IMR-90 (cell line): ENCODE measurements around the gene IL1B. TPM values are rescaled to one million over a fixed set of nuclear protein-coding genes. Genes with fewer than 3 reads are reported as not detected.

Experiments used
- ATAC-seq: fragments of 200-7000 bp; cut with Tn5 transposase; 2 replicates; pipeline ENCODE4 v1.9.1; 2020; ENCODE audit warnings: low read depth, mild to moderate bottlenecking, moderate library complexity
- BruUV-seq: library from RNA; stranded (reverse); fragments of 400-500 nt; replicated peaks from 2 replicates; lab custom pipeline; 2021; lab: Mats Ljungman, UMichigan
- CTCF ChIA-PET: fragments of 300-600 bp; formaldehyde crosslinking; extraction: SDS; loops from one replicate; lab custom pipeline; 2021; ENCODE audit warnings: antibody characterized with exemption; lab: Yijun Ruan, JAX
- POLR2A ChIA-PET: fragments of 300-600 bp; sonication (Branson Sonifier 250); formaldehyde crosslinking; loops from one replicate; lab custom pipeline; 2022; ENCODE audit warnings: antibody characterized with exemption; ENCODE audit not compliant: unreplicated experiment; lab: Charles Lee
- DNase-seq: peaks from one replicate; pipeline ENCODE4 v3.0.0; 2013
- H2AFZ ChIP-seq: replicated peaks from 2 replicates; pipeline ENCODE3; 2013; ENCODE audit warnings: low read length, mild to moderate bottlenecking; ENCODE audit not compliant: poor library complexity
- H2AK5ac ChIP-seq: 2 replicates; pipeline ENCODE4 v1.6.1; 2013; ENCODE audit warnings: low read depth, low read length, inconsistent platforms
- H2AK9ac ChIP-seq: replicated peaks from 2 replicates; pipeline ENCODE3; 2013; ENCODE audit warnings: mild to moderate bottlenecking, low read depth, low read length, moderate library complexity; ENCODE audit not compliant: poor library complexity
- H2BK120ac ChIP-seq: 2 replicates; pipeline ENCODE4 v1.6.1; 2013; ENCODE audit warnings: low read depth, low read length, inconsistent platforms
- H2BK15ac ChIP-seq: 3 replicates; pipeline ENCODE4 v1.6.1; 2013; ENCODE audit warnings: low read depth, low read length, inconsistent platforms
- H2BK20ac ChIP-seq: 2 replicates; pipeline ENCODE4 v1.6.1; 2013; ENCODE audit warnings: low read depth, mild to moderate bottlenecking, inconsistent platforms, low read length, moderate library complexity
- H2BK5ac ChIP-seq: 2 replicates; pipeline ENCODE4 v1.6.1; 2013; ENCODE audit warnings: mild to moderate bottlenecking, low read depth, low read length, inconsistent platforms; ENCODE audit not compliant: poor library complexity, severe bottlenecking
- H3K14ac ChIP-seq: replicated peaks from 2 replicates; pipeline ENCODE4 v1.6.1; 2013; ENCODE audit warnings: low read depth, low read length, inconsistent platforms
- H3K18ac ChIP-seq: 2 replicates; pipeline ENCODE4 v1.6.1; 2013; ENCODE audit warnings: low read depth, low read length, control low read depth
- H3K23ac ChIP-seq: 2 replicates; pipeline ENCODE4 v1.6.1; 2013; ENCODE audit warnings: low read depth, low read length, inconsistent platforms
- H3K27ac ChIP-seq: 2 replicates; pipeline ENCODE4 v1.5.1; 2013; ENCODE audit warnings: mild to moderate bottlenecking, control low read depth, low read length; ENCODE audit not compliant: insufficient read depth
- H3K27me3 ChIP-seq: 2 replicates; pipeline ENCODE4 v1.6.1; 2013; ENCODE audit warnings: low read length; ENCODE audit not compliant: control insufficient read depth, insufficient read depth
- H3K36me3 ChIP-seq: 2 replicates; pipeline ENCODE4 v1.6.1; 2013; ENCODE audit warnings: low read length, mixed read lengths; ENCODE audit not compliant: control insufficient read depth, insufficient read depth
- H3K4ac ChIP-seq: 2 replicates; pipeline ENCODE4 v1.6.1; 2013; ENCODE audit warnings: low read depth, low read length, inconsistent platforms
- H3K4me1 ChIP-seq: 2 replicates; pipeline ENCODE4 v1.6.1; 2013; ENCODE audit warnings: low read length, mixed read lengths; ENCODE audit not compliant: control insufficient read depth, insufficient read depth
- H3K4me2 ChIP-seq: 2 replicates; pipeline ENCODE4 v1.6.1; 2013; ENCODE audit warnings: low read depth, mild to moderate bottlenecking, control low read depth, low read length, moderate library complexity
- H3K4me3 ChIP-seq: 2 replicates; pipeline ENCODE4 v1.5.1; 2013; ENCODE audit warnings: low read depth, mild to moderate bottlenecking, control low read depth, low read length, moderate library complexity; ENCODE audit not compliant: insufficient read depth
- H3K56ac ChIP-seq: 2 replicates; pipeline ENCODE4 v1.6.1; 2013; ENCODE audit warnings: low read length, inconsistent platforms; ENCODE audit not compliant: insufficient read depth; ENCODE audit errors: extremely low read depth
- H3K79me1 ChIP-seq, 2 experiments: 2 replicates each; pipeline ENCODE4 v1.6.1; 2013; ENCODE audit warnings: low read length in 2 of 2, inconsistent platforms in 1 of 2, low read depth in 1 of 2
- H3K9ac ChIP-seq: 2 replicates; pipeline ENCODE4 v1.6.1; 2013; ENCODE audit warnings: low read depth, low read length, control low read depth
- H3K9me1 ChIP-seq: 2 replicates; pipeline ENCODE4 v1.6.1; 2013; ENCODE audit warnings: low read length, inconsistent platforms; ENCODE audit not compliant: insufficient read depth
- H3K9me3 ChIP-seq: 2 replicates; pipeline ENCODE4 v1.6.1; 2013; ENCODE audit warnings: low read length; ENCODE audit not compliant: control insufficient read depth, insufficient read depth
- H4K20me1 ChIP-seq: 2 replicates; pipeline ENCODE4 v1.6.1; 2013; ENCODE audit warnings: low read length, inconsistent platforms; ENCODE audit not compliant: insufficient read depth
- H4K5ac ChIP-seq: 2 replicates; pipeline ENCODE4 v1.6.1; 2013; ENCODE audit warnings: mild to moderate bottlenecking, low read depth, low read length, control low read depth
- H4K8ac ChIP-seq, 2 experiments: 2 replicates each; pipeline ENCODE4 v1.6.1; 2013; ENCODE audit warnings: low read depth in 2 of 2, low read length in 2 of 2, control low read depth in 1 of 2, inconsistent platforms in 1 of 2
- H4K91ac ChIP-seq: 2 replicates; pipeline ENCODE4 v1.6.1; 2013; ENCODE audit warnings: low read depth, low read length, inconsistent platforms; ENCODE audit not compliant: insufficient read depth
- CEBPB ChIP-seq: IDR thresholded peaks from 2 replicates; pipeline ENCODE4 v1.6.1; 2012; ENCODE audit warnings: low read depth, low read length, improper control_type of control experiment
- NFE2L2 ChIP-seq: fragments of 150-350 bp; IDR thresholded peaks from 2 replicates; pipeline ENCODE4 v1.6.1; 2016; ENCODE audit warnings: low read depth, mild to moderate bottlenecking, low read length
- RAD21 ChIP-seq: IDR thresholded peaks from 2 replicates; pipeline ENCODE4 v1.6.1; 2012; ENCODE audit warnings: low read length, improper control_type of control experiment
- RCOR1 ChIP-seq: IDR thresholded peaks from 2 replicates; pipeline ENCODE4 v1.6.1; 2012; ENCODE audit warnings: mild to moderate bottlenecking, low read length, improper control_type of control experiment; ENCODE audit not compliant: insufficient replicate concordance
- WGBS, 2 experiments: methylation state at CpG; one replicate each; pipeline versions ENCODE4 v1.1.5 to v1.1.7; 2013; ENCODE audit warnings: missing lambda C conversion rate in 2 of 2; ENCODE audit not compliant: insufficient read length in 1 of 2; ENCODE audit errors: extremely low coverage in 2 of 2; 5-methylcytosine and 5-hydroxymethylcytosine counted together
- dilution Hi-C: fragments of 300-500 bp; cut with HindIII; formaldehyde crosslinking; loops from one replicate; pipeline ENCODE4 v1.14.3; 2018; ENCODE audit warnings: low sequenced_read_pairs; ENCODE audit not compliant: unreplicated experiment
- in situ Hi-C: fragments of 300-500 bp; cut with MboI; formaldehyde crosslinking; loops from 3 replicates; pipeline ENCODE4 v1.14.3; 2019; ENCODE audit warnings: low sequenced_read_pairs, inconsistent platforms, mixed read lengths
- intact Hi-C: fragments of 100-400 bp; cut with micrococcal nuclease; formaldehyde crosslinking; loops from 2 replicates; pipeline ENCODE4 v1.10.0; 2022
- polyA plus RNA-seq, 3 experiments: library from polyadenylated mRNA; depleted of rRNA; stranded (reverse); fragments of >200 nt; gene quantifications; 2 replicates each; pipeline ENCODE4 v1.2.3, GENCODE V29; 2012; ENCODE audit warnings: low replicate concordance in 1 of 3
- total RNA-seq: library from RNA; depleted of rRNA; stranded (reverse); fragments of >200 nt; gene quantifications from 2 replicates; pipeline ENCODE4 v1.2.3, GENCODE V29; 2012
- TF ChIP-seq, protein P1 (sequence below): fragments of 150-350 bp; IDR thresholded peaks from 2 replicates; pipeline ENCODE4 v1.6.1; 2017; ENCODE audit warnings: mild to moderate bottlenecking, antibody characterized with exemption, low read length, low read depth

The IL1B gene
- total and polyA plus RNA-seq, 2 of the 4 experiments (the other 2 are of a cell fraction): 3.0 to 4.4 TPM

DNA sequence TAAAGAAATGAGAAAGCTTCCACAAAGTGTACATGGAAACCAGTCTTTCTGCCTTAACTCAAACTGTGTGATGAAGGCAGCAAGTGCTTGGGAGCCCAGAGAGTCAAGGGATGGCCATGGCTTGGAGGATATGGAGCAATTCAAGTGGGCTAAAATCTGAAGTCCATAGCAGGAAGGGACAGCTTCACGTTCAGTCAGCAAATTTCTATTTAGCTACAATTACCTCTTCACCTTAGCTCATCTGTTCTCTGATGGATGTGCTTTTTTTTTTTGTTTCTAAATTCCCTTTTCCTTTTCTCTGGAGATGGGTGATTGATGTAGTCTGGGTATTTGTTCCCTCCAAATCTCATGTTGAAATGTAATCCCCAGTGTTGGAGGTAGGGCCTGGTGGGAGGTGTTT lies 47.4 kb downstream of the IL1B start:
- no peak overlapping the region for H3K18ac ChIP-seq
- DNase-seq: no peak
- no peak for TF ChIP-seq RAD21
- no peak for TF ChIP-seq NFE2L2
- TF ChIP-seq RCOR1: no peak
- TF ChIP-seq CEBPB: no peak
- TF ChIP-seq, protein P1, sequence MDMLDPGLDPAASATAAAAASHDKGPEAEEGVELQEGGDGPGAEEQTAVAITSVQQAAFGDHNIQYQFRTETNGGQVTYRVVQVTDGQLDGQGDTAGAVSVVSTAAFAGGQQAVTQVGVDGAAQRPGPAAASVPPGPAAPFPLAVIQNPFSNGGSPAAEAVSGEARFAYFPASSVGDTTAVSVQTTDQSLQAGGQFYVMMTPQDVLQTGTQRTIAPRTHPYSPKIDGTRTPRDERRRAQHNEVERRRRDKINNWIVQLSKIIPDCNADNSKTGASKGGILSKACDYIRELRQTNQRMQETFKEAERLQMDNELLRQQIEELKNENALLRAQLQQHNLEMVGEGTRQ: no peak
- no peak overlapping the region for H2BK120ac ChIP-seq
- no peak overlapping the region for H3K14ac ChIP-seq
- no peaks in the 10 kb centered on the region for H3K79me1 ChIP-seq
- whole genome bisulfite sequencing, 2 experiments: no CpG with 5 or more reads among the region's 1 CpG
- H3K56ac ChIP-seq: no peak overlapping the region
- no peak for ATAC-seq
- H3K4me2 ChIP-seq: no peak overlapping the region
- in situ Hi-C loops (no loop called here), dilution Hi-C loops (no loop called here), intact Hi-C loops (no loop called here)
- H3K23ac ChIP-seq: no peak overlapping the region
- H4K20me1 ChIP-seq: no peaks in the 10 kb centered on the region
- no peak overlapping the region for H4K5ac ChIP-seq
- BruUV-seq: no TSS peak
- no peak overlapping the region for H2AK9ac ChIP-seq
- no peaks in the 10 kb centered on the region for H3K9me1 ChIP-seq
- no peak overlapping the region for H3K27ac ChIP-seq
- no peak overlapping the region for H2BK20ac ChIP-seq
- no peak overlapping the region for H3K9ac ChIP-seq
- POLR2A ChIA-PET: no interaction called here
- peaks cover 2% of the 10 kb centered on the region; the same call in 1 of the 2 replicates for H3K4me1 ChIP-seq
- H4K8ac ChIP-seq: no peak overlapping the region
- peaks cover 6% of the 10 kb centered on the region for H3K9me3 ChIP-seq
- CTCF ChIA-PET: interaction anchor here (0.7 kb wide), 2 partner anchors 169 to 230 kb away, joined by 3 read pairs; no protein-coding TSS in a partner anchor
- H4K91ac ChIP-seq: no peak overlapping the region
- no peaks in the 10 kb centered on the region for H3K27me3 ChIP-seq
- H3K4me3 ChIP-seq: no peak overlapping the region
- peak overlapping the region; percentile 30; the same call in 1 of the 2 replicates for H2AK5ac ChIP-seq
- H2BK15ac ChIP-seq: no peak overlapping the region
- no peak overlapping the region for H2BK5ac ChIP-seq
- H2AFZ ChIP-seq: no peak overlapping the region
- H3K4ac ChIP-seq: no peak overlapping the region
- no peaks in the 10 kb centered on the region for H3K36me3 ChIP-seq
